T47D (cell line): Measurements from ENCODE around the gene KCNQ2.

Experiments
- DNase-seq, 2 experiments: peaks; one replicate each; pipeline versions ENCODE4 v3.0.0 to v3.0.0-alpha.2; 2011 to 2012; ENCODE audit warnings: low read depth in 1 of 2, low spot score in 1 of 2
- JUND ChIP-seq: IDR thresholded peaks from 2 replicates; pipeline ENCODE4 v1.6.1; 2012; ENCODE audit warnings: low read depth
- in situ Hi-C: cut with HindIII; loops from 2 replicates; pipeline ENCODE4 v1.10.0; 2016; ENCODE audit warnings: low sequenced_read_pairs, low pct_unique_long_range_greater_than_20kb

KCNQ2 gene

GRCh38 chr20:63411898-63412631 is 60.4 kb downstream of the KCNQ2 start:
- no peak for TF ChIP-seq JUND
- in situ Hi-C loops, result no loop called here
- no peak for DNase-seq

- TF ChIP-seq JUND, result no peak
- no peak for DNase-seq
- in situ Hi-C loops, result no loop called here
Measured at GRCh38 chr20:63411151-63411897, 61.1 kb downstream of the KCNQ2 start.

- TF ChIP-seq JUND, result no peak
- no peak for DNase-seq
- in situ Hi-C loops, result no loop called here
Measured at GRCh38 chr20:63409834-63410435, 62.5 kb downstream of the KCNQ2 start.

GRCh38 chr20:63409066-63409833 is 63.2 kb downstream of the KCNQ2 start:
- no peak for TF ChIP-seq JUND

GRCh38 chr20:63408684-63409046 is 63.8 kb downstream of the KCNQ2 start:
- no peak for DNase-seq
- in situ Hi-C loops, result no loop called here
- TF ChIP-seq JUND, result no peak

More at GRCh38 chr20:63409066-63409833, 63.2 kb downstream of the KCNQ2 start:
- in situ Hi-C loops, result no loop called here
- peak in 1 of 2 experiments; percentile 66 for DNase-seq

- DNase-seq, result no peak
- TF ChIP-seq JUND, result no peak
- in situ Hi-C loops, result no loop called here
Measured at GRCh38 chr20:63407928-63408683, 64.3 kb downstream of the KCNQ2 start.

- DNase-seq, result no peak
- TF ChIP-seq JUND, result no peak
- in situ Hi-C loops, result no loop called here
Measured at GRCh38 chr20:63406617-63407245, 65.7 kb downstream of the KCNQ2 start.

- in situ Hi-C loops, result no loop called here
- no peak for TF ChIP-seq JUND
- DNase-seq, result no peak
Measured at GRCh38 chr20:63406011-63406410, 66.4 kb downstream of the KCNQ2 start.

GRCh38 chr20:63405102-63405730 is 67.2 kb downstream of the KCNQ2 start:
- in situ Hi-C loops, result no loop called here
- DNase-seq, result no peak
- TF ChIP-seq JUND, result no peak

GRCh38 chr20:63404129-63405085 is 68.0 kb downstream of the KCNQ2 start:
- in situ Hi-C loops, result no loop called here
- no peak for TF ChIP-seq JUND
- no peak for DNase-seq
